Measurements from ENCODE around the gene TMEM178B. TPM values are rescaled to one million over a fixed set of nuclear protein-coding genes. Genes with fewer than 3 reads are reported as not detected.
"Not testable (repeated sequence)": the region's sequence is repeated elsewhere in the genome, so short reads cannot be mapped to it uniquely, and the experiment has no call there.

Gene TMEM178B
- 35.9 TPM for total RNA-seq
- long read RNA-seq, partial matches to known transcripts, result 13 of 28 reads
- long read RNA-seq, other reads (novel, unspliced or antisense), result 15 of 28 reads

GRCh38 chr7:141073641-141074161, at the start of gene TMEM178B:
TMEM178B (plus strand) TSS chr7:141074064.
- Histone ChIP-seq H3K27ac (replicated peaks) (no peak within 1 kb of the TSS), H3K9me3 (replicated peaks) (no peaks in the 10 kb centered on the region), H3K36me3 (no peaks in the 10 kb centered on the region), H3K27me3 (ENCODE audit: low read depth) (peaks cover 94% of the 10 kb centered on the region), H3K4me3 (peak within 1 kb of the TSS; percentile 71), H3K4me1 (peaks cover 43% of the 10 kb centered on the region)
- intact Hi-C loops (cut with micrococcal nuclease), result no loop called here
- DNase-seq, result no peak
- TF ChIP-seq CTCF (IDR thresholded peaks at IDR 0.05; ENCODE audit: borderline replicate concordance), result no peak

GRCh38 chr7:141024668-141025067, 49.2 kb upstream of the TMEM178B start:
- Histone ChIP-seq H3K36me3 (no peaks in the 10 kb centered on the region), H3K4me3 (no peak overlapping the region), H3K9me3 (replicated peaks) (peaks cover 19% of the 10 kb centered on the region), H3K27me3 (ENCODE audit: low read depth) (peaks cover 16% of the 10 kb centered on the region), H3K4me1 (no peaks in the 10 kb centered on the region), H3K27ac (replicated peaks) (no peak overlapping the region)
- no peak for DNase-seq
- no peak for TF ChIP-seq CTCF (IDR thresholded peaks at IDR 0.05; ENCODE audit: borderline replicate concordance)
- intact Hi-C loops (cut with micrococcal nuclease), result no loop called here

GRCh38 chr7:141027043-141027442, 46.8 kb upstream of the TMEM178B start:
- Histone ChIP-seq H3K27me3 (ENCODE audit: low read depth) (peaks cover 26% of the 10 kb centered on the region), H3K36me3 (no peaks in the 10 kb centered on the region), H3K9me3 (replicated peaks) (peaks cover 19% of the 10 kb centered on the region), H3K4me3 (no peak overlapping the region), H3K4me1 (no peaks in the 10 kb centered on the region), H3K27ac (replicated peaks) (no peak overlapping the region)
- intact Hi-C loops (cut with micrococcal nuclease), result no loop called here
- no peak for DNase-seq
- TF ChIP-seq CTCF (IDR thresholded peaks at IDR 0.05; ENCODE audit: borderline replicate concordance), result no peak

- peaks cover 33% of the 10 kb centered on the region for H3K27me3 ChIP-seq (ENCODE audit: low read depth)
- H3K4me3 ChIP-seq, result no peak overlapping the region
- intact Hi-C loops (cut with micrococcal nuclease), result no loop called here
- peaks cover 19% of the 10 kb centered on the region for H3K9me3 ChIP-seq (replicated peaks)
- no peaks in the 10 kb centered on the region for H3K36me3 ChIP-seq
- no peak for TF ChIP-seq CTCF (IDR thresholded peaks at IDR 0.05; ENCODE audit: borderline replicate concordance)
- no peak for DNase-seq
- no peak overlapping the region for H3K27ac ChIP-seq (replicated peaks)
- H3K4me1 ChIP-seq, result no peaks in the 10 kb centered on the region
These were observed 45.1 kb upstream of the TMEM178B start for GRCh38 chr7:141028767-141029166.

GRCh38 chr7:141032539-141033323, 41.1 kb upstream of the TMEM178B start:
- H3K36me3 ChIP-seq; H3K27ac ChIP-seq (replicated peaks); intact Hi-C loops (cut with micrococcal nuclease); H3K4me1 ChIP-seq; H3K4me3 ChIP-seq; H3K9me3 ChIP-seq (replicated peaks); DNase-seq: not testable (repeated sequence)
- H3K27me3 ChIP-seq (ENCODE audit: low read depth), result peaks cover 27% of the 10 kb centered on the region

- H3K4me3 ChIP-seq; DNase-seq; intact Hi-C loops (cut with micrococcal nuclease); H3K27ac ChIP-seq (replicated peaks); H3K27me3 ChIP-seq (ENCODE audit: low read depth); H3K9me3 ChIP-seq (replicated peaks); H3K4me1 ChIP-seq; H3K36me3 ChIP-seq: not testable (repeated sequence)
These were observed 35.8 kb upstream of the TMEM178B start for GRCh38 chr7:141038100-141038499.

Measured in left ventricle myocardium inferior (tissue), 1 donor.